Measurements from ENCODE around the gene GMNN.
"Not testable (repeated sequence)": the region's sequence is repeated elsewhere in the genome, so short reads cannot be mapped to it uniquely, and the experiment has no call there.

GMNN gene

GRCh38 chr6:24763578-24763977 is 11.2 kb upstream of the GMNN start:
- no peak for DNase-seq

- not testable (repeated sequence) for DNase-seq
Observed at GRCh38 chr6:24764833-24765828, 9.6 kb upstream of the GMNN start.

- DNase-seq = not testable (repeated sequence)
Observed at GRCh38 chr6:24765968-24766367, 8.8 kb upstream of the GMNN start.

- DNase-seq = peak; percentile 40
Observed at GRCh38 chr6:24766680-24767462, 7.9 kb upstream of the GMNN start.

GRCh38 chr6:24768361-24768760 is 6.4 kb upstream of the GMNN start:
- DNase-seq = no peak

- DNase-seq = peak; percentile 75
Observed at GRCh38 chr6:24775520-24776058, 852 bp downstream of the GMNN start.

GRCh38 chr6:24777227-24777626 is 2.5 kb downstream of the GMNN start:
- no peak for DNase-seq

GRCh38 chr6:24778121-24778520 is 3.4 kb downstream of the GMNN start:
- no peak for DNase-seq

GRCh38 chr6:24778878-24779277 is 4.1 kb downstream of the GMNN start:
- no peak for DNase-seq

GRCh38 chr6:24779416-24780016 is 4.8 kb downstream of the GMNN start:
- DNase-seq = no peak

- DNase-seq = peak; percentile 79
Observed at GRCh38 chr6:24780206-24780605, 5.5 kb downstream of the GMNN start.

- no peak for DNase-seq
Observed at GRCh38 chr6:24788031-24788665, 13.4 kb downstream of the GMNN start.

GRCh38 chr6:24795106-24795505 is 20.4 kb downstream of the GMNN start:
- DNase-seq = no peak

GRCh38 chr6:24796616-24797290 is 22.0 kb downstream of the GMNN start:
- DNase-seq = no peak

GRCh38 chr6:24797596-24798216 is 23.0 kb downstream of the GMNN start:
- no peak for DNase-seq

GRCh38 chr6:24798740-24799540 is 24.2 kb downstream of the GMNN start, which contains the start of gene ARMH2:
TSS of gene ARMH2 (minus strand) at chr6:24798917. CDS start at chr6:24798857, 60 bp downstream.
- no peak for DNase-seq

- DNase-seq = no peak
Observed at GRCh38 chr6:24799541-24799915, 24.8 kb downstream of the GMNN start.

- DNase-seq = no peak
Observed at GRCh38 chr6:24802271-24803059, 27.7 kb downstream of the GMNN start.

- DNase-seq = no peak
Observed at GRCh38 chr6:24807584-24807983, 32.8 kb downstream of the GMNN start.

GRCh38 chr6:24809728-24810127 is 35.0 kb downstream of the GMNN start:
- DNase-seq = no peak
